Forelimb muscle (tissue), 1 donor: ENCODE data around the gene SYCN. TPM values are rescaled to one million over a fixed set of nuclear protein-coding genes. Genes with fewer than 3 reads are reported as not detected.

Experiments used
- DNase-seq: peaks from one replicate; pipeline ENCODE4 v3.0.0-alpha.2; 2013; ENCODE audit warnings: low read depth
- polyA plus RNA-seq: library from polyadenylated mRNA; unstranded; fragments of 120-200 nt; gene quantifications from one replicate; pipeline ENCODE4 v1.2.1, GENCODE V29; 2013; ENCODE audit not compliant: insufficient read length

SYCN gene
- polyA plus RNA-seq, 1 donor: not detected

GRCh38 chr19:39171479-39172465 is 32.3 kb downstream of the SYCN start:
- no peak for DNase-seq

DNA sequence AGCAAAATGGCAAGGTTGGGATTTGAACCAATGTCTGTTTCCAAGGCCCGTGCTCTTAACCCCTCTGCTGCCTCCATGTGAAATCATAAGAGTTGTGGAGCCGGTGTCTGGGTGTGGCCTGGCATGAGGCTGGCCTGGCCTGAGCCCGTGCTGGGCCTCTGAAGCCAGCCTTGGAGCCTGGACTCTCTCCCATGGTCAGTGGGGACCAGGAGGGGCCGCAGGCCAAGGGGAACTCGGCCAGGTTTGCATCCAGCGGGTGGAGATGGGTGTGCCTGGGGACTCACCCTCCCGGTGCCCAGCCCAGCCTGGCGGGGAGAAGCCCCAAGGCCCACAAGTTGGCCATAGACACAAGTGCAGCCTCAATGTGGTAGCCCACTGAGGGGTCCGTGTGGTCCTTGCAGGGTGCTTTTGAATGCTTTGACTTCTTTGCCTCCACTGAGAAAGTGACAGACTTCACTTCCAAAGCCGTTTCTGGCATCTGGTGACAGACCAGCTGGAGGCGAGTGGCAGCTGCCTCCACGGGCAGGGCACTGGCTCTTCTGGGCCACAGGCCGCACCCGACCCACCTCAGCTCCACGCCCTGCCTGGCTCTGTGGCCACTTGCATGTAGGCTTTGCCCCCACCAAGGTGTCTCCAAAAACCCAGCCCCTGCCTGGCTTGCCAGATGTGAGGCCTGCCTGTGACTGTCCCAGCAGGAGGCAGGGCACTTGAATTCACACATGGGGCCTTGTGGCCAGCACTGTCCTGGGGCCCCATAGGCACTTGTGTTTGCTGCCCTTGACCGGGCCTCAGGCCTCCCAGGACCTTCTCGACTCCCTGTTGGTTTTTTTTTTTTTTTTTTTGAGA is 33.5 kb downstream of the SYCN start:
- no peak for DNase-seq

- DNase-seq: no peak
Measured at GRCh38 chr19:39169143-39169810, 34.8 kb downstream of the SYCN start.

DNA sequence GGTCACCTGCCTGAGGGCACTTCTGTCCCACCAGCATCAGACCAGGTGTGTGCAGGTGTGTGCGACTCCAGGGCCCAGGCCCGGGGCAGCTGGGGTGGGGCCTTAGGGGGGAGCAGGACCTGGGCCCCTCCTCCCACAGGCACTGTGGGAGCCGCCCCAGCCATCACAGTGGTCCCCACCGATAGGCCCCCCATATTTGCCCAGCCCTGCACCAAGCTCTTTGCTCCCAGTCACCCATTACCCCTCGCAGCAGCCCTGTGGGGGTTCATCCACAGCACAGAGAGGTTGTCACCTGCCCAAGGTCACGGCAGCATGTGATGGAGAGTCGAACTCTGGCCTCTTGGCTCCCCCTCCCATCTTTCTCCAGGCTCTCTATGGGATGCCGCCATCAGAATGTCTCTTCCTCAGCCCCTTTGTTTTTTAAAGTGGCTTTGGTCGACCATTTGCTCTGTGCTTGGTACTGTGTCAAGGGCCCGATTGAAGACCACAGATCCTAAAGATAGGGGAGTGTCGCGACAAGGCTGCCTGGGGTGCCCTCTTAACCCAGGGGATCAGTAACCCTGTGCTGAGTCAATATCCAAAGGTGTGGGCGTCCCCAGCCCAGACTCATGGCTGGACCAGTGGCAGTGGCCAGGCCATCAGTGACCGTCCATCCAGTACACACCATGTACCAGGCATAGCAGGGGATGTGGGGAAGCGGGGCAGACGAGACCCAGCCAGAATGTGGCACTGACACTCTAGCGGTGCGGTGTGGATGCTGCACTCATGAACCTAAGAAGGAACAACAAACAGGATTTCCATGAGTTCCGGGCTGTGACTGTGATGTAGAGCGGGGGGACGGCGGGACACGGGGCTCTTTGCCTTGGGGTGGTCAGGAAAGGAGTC is 35.6 kb downstream of the SYCN start:
- DNase-seq: no peak

DNA sequence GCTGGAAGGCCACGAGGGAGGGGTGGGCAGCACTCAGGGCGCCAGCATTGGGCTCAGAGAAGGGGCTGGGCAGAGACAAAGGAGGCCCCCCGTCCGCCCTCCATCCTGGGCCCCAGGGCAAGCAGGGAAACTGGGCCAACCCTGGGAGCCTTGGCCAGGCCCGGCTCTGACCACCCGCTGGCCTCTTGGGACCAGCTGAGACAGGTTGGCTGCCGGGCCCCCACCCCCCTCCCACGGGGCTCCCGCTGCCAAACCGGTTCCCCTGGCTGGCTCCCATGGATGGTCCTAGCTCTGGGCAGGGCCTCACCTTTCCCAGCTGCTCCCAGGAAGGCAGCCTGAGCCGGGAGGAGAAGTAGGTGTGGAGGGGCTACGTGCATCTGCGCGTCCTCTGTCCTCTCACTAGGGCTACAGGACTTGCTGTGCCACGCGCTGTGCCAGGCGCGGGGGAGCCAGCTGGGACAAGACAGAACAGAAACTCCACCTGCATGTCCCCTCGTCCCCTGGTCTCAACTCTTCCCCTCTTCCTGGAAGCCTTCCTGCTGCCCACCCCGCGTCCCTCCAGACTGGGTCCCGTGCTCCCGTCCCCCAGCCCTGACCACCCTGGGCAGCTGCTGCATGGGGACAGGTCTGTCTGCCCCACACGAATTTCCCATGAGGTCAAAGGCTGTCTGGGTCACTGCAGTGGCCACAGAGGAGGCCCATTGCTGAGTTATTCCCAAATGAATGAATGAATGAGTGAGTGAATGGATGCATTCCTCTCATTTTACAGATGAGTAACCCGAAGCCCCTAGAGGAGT is 36.4 kb downstream of the SYCN start:
- DNase-seq: no peak

- DNase-seq: no peak
Measured at GRCh38 chr19:39166571-39167391, 37.3 kb downstream of the SYCN start.

DNA sequence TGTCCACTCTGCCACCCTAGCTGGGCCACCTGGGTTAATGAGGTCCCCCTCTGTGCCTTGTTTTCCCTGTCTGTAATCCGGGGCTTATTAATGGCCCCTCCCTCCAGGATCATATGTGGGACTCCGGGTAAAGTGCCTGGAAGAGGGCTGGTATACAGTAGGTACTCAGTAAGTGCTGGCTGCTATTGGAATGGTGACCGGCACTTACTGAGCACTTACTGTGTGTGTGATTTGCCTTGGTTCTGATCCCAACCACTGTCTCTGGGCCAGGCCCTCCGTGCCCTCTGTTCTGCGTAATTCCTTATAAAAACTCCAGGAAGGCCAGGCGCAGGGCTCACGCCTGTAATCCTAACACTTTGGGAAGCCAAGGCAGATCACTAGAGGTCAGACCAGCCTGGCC is 38.2 kb downstream of the SYCN start:
- DNase-seq: no peak

- DNase-seq: no peak
Measured at GRCh38 chr19:39164289-39164688, 39.8 kb downstream of the SYCN start.

DNA sequence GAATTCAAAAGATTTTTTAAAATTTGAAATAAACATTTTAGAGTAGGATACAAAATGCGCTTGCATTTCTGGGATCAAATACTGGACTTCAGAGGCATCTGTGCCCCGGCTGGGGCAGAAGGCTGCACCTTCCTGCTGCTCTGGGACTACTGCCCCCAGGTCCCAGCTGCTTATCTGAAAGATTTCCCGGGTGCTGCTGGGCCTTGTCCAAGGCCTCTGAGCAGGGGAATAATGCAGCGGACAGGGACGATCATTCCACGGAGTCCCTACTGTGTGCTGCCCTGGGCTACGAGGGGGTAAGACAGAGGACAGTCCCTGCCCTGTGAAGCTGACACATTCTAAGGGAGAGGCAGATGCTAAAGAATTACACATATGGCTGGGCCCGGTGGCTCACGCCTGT is 40.4 kb downstream of the SYCN start:
- DNase-seq: no peak

GRCh38 chr19:39162441-39163043 is 41.5 kb downstream of the SYCN start:
- DNase-seq: no peak

- DNase-seq: no peak
Measured at GRCh38 chr19:39160889-39161672, 43.0 kb downstream of the SYCN start.

DNA sequence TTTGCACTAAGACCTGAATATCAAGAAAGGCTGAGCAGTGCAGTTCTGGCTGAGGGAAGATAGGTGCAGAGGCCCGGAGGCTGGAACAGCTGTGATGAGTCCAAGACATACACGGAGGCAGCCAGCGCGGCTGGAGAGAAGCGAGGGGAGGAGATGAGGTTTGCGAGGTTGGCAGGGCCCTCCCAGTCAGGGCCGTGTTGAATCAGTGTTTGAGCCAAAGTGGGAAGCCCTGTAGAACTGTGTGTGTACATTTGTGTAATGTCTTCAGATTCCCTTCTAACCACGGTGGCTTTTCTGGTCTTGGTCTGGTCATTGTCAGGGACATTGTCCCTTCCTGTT is 43.6 kb downstream of the SYCN start:
- no peak for DNase-seq

DNA sequence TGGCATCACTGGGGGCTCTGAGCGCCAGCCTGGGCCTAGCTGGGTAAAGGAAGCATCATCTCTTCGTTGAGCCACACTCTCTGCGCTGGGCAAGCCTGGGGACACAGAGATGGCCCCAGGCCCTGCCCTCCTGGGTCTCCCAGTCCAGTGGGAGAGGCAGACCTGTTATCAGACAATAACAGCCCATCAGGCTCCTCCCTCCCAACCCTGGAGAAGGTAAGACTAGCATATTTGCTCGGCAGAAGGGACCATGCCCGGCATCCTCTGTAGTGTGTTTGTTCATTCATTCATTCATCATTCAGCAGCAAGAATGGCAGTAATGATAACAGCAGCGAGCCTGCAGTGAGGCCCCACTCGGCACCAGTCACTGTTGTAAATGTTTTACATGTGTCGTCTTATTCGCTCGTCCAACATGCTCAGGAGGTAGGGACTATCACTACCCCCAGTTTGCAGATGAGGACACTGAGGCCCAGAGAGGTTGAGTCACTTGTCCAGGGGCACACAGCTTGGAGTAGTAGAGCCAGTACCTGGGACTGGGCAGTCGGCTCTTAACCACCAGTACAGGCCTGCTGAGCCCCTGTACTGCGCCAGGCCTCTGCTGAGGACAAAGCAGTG is 45.3 kb downstream of the SYCN start:
- DNase-seq: no peak

GRCh38 chr19:39157997-39158389 is 46.1 kb downstream of the SYCN start:
- DNase-seq: no peak

DNA sequence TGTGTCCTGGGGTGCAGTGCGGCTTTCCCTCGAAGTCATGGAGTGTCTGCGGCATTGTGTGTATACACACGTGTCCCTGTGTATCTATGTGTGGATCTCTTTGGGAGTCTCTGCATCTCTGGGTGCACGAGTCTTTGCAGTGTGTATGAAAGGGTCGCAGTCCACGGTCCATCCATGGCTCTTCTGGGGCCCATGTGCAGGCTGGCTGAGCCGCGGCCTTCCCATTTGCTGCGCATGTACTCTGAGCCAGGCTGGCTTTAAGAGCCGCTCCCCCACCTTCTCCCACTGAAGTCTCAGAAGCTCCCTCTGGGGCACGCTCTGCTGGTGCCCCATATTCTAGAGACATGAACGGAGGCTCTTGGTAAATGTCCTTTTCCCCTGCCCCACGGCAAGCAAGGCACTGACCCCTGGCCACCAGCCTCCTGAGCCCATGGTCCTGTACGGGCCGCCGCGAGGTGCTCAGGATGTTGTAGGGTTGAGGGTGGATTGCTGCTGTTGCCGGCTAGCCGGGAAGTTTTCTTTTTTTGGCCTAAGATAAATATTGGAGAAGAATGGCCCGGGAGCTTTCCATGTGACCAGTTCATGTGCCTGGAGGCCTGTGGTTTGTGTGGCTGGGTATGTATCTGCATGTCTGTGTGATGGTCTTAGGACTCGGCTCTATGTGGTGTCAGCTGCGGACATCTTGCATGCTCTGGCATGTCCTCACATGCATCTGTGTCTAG is 46.6 kb downstream of the SYCN start:
- DNase-seq: no peak

DNA sequence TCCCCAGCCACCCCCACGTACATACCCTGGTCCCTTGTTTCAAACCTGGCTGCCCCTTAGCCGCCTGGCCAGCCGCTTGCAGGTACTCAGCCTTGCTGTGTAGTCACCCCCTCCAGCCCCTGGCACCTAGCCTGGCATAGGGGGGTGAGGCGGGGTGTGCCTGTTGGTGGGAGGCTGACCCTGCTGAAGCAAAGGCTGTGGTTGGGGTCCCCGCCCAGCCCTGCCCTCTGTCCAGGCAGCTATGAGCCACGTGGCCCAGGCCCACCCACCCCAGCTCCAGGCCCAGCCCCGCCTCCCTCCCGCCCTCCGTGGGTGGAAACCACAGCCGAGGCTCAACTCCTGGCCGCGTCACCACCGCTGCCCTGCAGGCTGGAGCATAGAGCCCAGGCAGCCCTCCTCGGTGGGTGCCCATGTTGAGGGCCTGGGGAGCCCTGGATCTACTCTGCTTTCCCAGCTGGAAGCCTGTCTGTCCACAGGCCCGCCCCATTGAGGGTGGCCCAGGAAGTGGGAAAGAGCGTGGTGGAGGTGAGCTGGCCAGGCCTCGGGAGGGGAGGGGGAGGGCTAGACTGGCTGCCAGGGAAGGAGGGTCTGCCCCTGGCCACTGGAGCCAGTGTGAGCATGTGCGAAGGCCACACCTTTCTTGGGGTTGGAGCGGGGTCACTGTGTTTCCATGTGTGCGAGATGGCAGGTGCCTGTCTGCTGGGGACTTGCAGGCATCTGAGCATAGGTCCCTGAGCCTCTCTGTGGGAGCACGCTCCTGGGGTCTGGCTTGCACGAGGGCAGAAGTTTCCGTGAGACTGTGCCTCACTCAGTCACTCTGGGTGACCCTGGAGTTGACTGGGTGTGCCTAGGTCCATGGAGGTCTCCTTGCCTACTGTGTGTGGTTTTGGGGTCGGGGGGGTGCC is 47.5 kb downstream of the SYCN start:
- no peak for DNase-seq
